Muscle of leg (tissue), 16 donors: Measurements from ENCODE around the gene IBTK. TPM values are rescaled to one million over a fixed set of nuclear protein-coding genes. Genes with fewer than 3 reads are reported as not detected.
"Not testable (repeated sequence)": the region's sequence is repeated elsewhere in the genome, so short reads cannot be mapped to it uniquely, and the experiment has no call there.

Source experiments
- DNase-seq: peaks from one replicate; pipeline ENCODE4 v3.0.0; 2013
- H3K27ac ChIP-seq: one replicate; pipeline ENCODE4 v1.5.1; 2013; ENCODE audit warnings: mild to moderate bottlenecking, low read length, control low read depth
- H3K27me3 ChIP-seq: one replicate; pipeline ENCODE4 v1.6.1; 2013; ENCODE audit warnings: low read length; ENCODE audit not compliant: control insufficient read depth, insufficient read depth
- H3K36me3 ChIP-seq: one replicate; pipeline ENCODE4 v1.6.1; 2013; ENCODE audit warnings: low read length; ENCODE audit not compliant: control insufficient read depth, insufficient read depth
- H3K4me1 ChIP-seq: one replicate; pipeline ENCODE4 v1.6.1; 2013; ENCODE audit warnings: low read length; ENCODE audit not compliant: control insufficient read depth, insufficient read depth
- H3K4me3 ChIP-seq: one replicate; pipeline ENCODE4 v1.5.1; 2013; ENCODE audit warnings: low read length, control low read depth
- H3K9me3 ChIP-seq: replicated peaks from 2 replicates; pipeline ENCODE4 v1.6.1; 2013; ENCODE audit warnings: low read depth, low read length; ENCODE audit not compliant: control insufficient read depth
- WGBS: methylation state at CpG from one replicate; pipeline ENCODE4 v1.1.5; 2013; ENCODE audit warnings: missing lambda C conversion rate; ENCODE audit not compliant: insufficient coverage; 5-methylcytosine and 5-hydroxymethylcytosine counted together
- long read RNA-seq, 11 donors: transcript quantifications; one replicate each; lab custom pipeline, GENCODE V29; 2026
- polyA plus RNA-seq, 8 donors: library from polyadenylated mRNA; unstranded; fragments of 120-200 nt; gene quantifications; one replicate each; pipeline versions ENCODE4 v1.2.1 to v1.2.3, GENCODE V29; 2013; ENCODE audit warnings: inconsistent platforms in 1 of 8, low replicate concordance in 1 of 8; ENCODE audit not compliant: insufficient read length in 8 of 8, insufficient read depth in 1 of 8
- total RNA-seq: library from RNA; stranded (reverse); fragments of 120-200 nt; gene quantifications from one replicate; pipeline ENCODE4 v1.2.4, GENCODE V29; 2013

IBTK gene, protein sequence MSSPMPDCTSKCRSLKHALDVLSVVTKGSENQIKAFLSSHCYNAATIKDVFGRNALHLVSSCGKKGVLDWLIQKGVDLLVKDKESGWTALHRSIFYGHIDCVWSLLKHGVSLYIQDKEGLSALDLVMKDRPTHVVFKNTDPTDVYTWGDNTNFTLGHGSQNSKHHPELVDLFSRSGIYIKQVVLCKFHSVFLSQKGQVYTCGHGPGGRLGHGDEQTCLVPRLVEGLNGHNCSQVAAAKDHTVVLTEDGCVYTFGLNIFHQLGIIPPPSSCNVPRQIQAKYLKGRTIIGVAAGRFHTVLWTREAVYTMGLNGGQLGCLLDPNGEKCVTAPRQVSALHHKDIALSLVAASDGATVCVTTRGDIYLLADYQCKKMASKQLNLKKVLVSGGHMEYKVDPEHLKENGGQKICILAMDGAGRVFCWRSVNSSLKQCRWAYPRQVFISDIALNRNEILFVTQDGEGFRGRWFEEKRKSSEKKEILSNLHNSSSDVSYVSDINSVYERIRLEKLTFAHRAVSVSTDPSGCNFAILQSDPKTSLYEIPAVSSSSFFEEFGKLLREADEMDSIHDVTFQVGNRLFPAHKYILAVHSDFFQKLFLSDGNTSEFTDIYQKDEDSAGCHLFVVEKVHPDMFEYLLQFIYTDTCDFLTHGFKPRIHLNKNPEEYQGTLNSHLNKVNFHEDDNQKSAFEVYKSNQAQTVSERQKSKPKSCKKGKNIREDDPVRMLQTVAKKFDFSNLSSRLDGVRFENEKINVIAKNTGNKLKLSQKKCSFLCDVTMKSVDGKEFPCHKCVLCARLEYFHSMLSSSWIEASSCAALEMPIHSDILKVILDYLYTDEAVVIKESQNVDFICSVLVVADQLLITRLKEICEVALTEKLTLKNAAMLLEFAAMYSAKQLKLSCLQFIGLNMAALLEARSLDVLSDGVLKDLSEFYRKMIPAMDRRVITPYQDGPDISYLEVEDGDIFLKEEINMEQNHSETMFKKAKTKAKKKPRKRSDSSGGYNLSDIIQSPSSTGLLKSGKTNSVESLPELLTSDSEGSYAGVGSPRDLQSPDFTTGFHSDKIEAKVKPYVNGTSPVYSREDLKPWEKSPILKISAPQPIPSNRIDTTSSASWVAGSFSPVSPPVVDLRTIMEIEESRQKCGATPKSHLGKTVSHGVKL (N-terminal part only)
- total RNA-seq (37.4 TPM), polyA plus RNA-seq (10 to 100 TPM; 22.7 to 37.5 (median 32.1) TPM)
- long read RNA-seq, donor 1 = 0 reads
- long read RNA-seq, donor 2 = 0 reads
- long read RNA-seq, donor 3, partial matches to known transcripts = 9 of 9 reads
- long read RNA-seq, donor 3, other reads (novel, unspliced or antisense) = 0 of 9 reads
- long read RNA-seq, donor 4 = 0 reads
- long read RNA-seq, donor 5, partial matches to known transcripts = 32 of 32 reads
- long read RNA-seq, donor 5, other reads (novel, unspliced or antisense) = 0 of 32 reads
- long read RNA-seq, donor 6, full-length matches to known transcripts = 3 of 3 reads
- long read RNA-seq, donor 6, partial matches to known transcripts = 0 of 3 reads
- long read RNA-seq, donor 6, other reads (novel, unspliced or antisense) = 0 of 3 reads
- long read RNA-seq, donor 7, full-length matches to known transcripts = 1 of 21 reads
- long read RNA-seq, donor 7, partial matches to known transcripts = 20 of 21 reads
- long read RNA-seq, donor 7, other reads (novel, unspliced or antisense) = 0 of 21 reads
- long read RNA-seq, donor 8, full-length matches to known transcripts = 2 of 2 reads
- long read RNA-seq, donor 8, partial matches to known transcripts = 0 of 2 reads
- long read RNA-seq, donor 8, other reads (novel, unspliced or antisense) = 0 of 2 reads
- long read RNA-seq, donor 9, partial matches to known transcripts = 6 of 6 reads
- long read RNA-seq, donor 9, other reads (novel, unspliced or antisense) = 0 of 6 reads
- long read RNA-seq, donor 10, full-length matches to known transcripts = 2 of 10 reads
- long read RNA-seq, donor 10, partial matches to known transcripts = 8 of 10 reads
- long read RNA-seq, donor 10, other reads (novel, unspliced or antisense) = 0 of 10 reads
- long read RNA-seq, donor 11, full-length matches to known transcripts = 3 of 3 reads
- long read RNA-seq, donor 11, partial matches to known transcripts = 0 of 3 reads
- long read RNA-seq, donor 11, other reads (novel, unspliced or antisense) = 0 of 3 reads

DNA sequence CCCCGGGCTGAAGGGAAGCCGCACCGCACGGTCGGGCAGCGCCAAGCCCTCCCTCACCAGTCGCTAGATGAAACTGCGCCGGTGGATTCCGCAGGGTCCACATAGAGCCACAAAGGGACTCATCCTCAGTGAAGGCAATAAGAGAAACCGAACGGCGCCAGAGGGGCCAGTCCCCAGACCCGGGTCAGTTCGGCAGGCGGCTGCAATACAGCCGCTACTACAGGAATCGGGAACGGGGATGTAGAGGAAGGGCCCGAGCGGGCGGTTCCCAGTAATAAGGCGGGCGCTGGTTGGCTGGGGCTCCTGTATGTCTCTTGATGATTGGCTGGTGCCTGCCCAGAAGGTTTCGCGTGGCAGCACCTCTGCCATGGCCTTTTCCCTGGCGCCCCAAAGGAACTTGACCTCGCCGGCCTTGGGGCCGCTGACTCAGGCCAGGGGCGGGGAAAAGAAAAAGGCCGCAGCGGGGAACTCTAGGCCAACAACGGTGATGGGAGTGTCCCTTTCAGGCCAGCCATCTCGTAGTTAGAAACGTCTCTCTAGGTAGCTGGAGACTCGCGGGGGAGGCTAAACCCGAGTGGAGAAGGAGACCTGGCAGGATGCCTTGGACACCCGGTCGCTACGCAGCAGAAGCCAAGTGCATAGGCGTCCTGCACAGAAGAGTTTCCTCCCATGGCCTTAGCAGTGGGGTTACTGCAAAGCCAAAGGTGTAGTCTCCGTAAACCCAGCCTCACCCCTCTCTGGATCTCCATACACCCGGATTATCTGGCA, at the start of gene IBTK:
IBTK (minus strand) TSS at position 240 of the 768 bp plus-strand sequence. CDS start 7,258 bp downstream, outside the sequence.
- WGBS = 2% methylated on average over 45 of the region's 45 CpGs
- H3K27ac ChIP-seq = peak within 1 kb of the TSS; percentile 99
- no peaks in the 10 kb centered on the region for H3K9me3 ChIP-seq
- DNase-seq = peak; percentile 97
- H3K36me3 ChIP-seq = peaks cover 2% of the 10 kb centered on the region
- H3K4me1 ChIP-seq = peaks cover 15% of the 10 kb centered on the region
- no peaks in the 10 kb centered on the region for H3K27me3 ChIP-seq
- peak within 1 kb of the TSS; percentile 93 for H3K4me3 ChIP-seq

DNA sequence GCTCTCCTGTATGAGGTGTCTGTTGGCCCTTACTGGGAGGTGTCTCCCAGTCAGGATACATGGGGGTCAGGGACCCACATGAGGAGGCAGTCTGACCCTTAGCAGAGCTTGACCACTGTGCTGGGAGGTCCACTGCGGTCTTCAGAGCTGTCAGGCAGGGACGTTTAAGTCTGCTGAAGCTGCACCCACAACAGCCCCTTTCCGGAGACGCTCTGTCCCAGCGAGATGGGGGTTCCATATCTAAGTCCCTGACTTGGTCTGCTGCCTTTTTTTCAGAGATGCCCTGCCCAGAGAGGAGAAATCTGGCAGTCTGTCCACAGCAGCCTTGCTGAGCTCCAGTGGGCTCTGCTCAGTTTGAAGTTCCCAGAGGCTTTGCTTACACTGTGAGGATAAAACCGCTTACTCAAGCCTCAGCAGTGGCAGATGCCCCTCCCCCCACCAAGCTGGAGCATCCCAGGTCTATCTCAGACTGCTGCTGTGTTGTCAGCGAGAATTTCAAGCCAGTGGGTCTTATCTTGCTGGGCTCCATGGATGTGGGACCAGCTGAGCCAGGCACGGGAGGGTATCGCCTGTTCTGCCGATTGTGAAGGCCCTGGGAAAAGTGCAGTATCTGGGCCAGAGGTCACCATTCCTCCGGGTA, 36.3 kb upstream of the IBTK start:
- no peak overlapping the region for H3K27ac ChIP-seq
- H3K9me3 ChIP-seq = no peaks in the 10 kb centered on the region
- no peaks in the 10 kb centered on the region for H3K36me3 ChIP-seq
- no peaks in the 10 kb centered on the region for H3K4me1 ChIP-seq
- DNase-seq = no peak
- H3K27me3 ChIP-seq = no peaks in the 10 kb centered on the region
- 69% methylated on average over 11 of the region's 11 CpGs for WGBS
- H3K4me3 ChIP-seq = no peak overlapping the region

- H3K27ac ChIP-seq, H3K36me3 ChIP-seq, H3K27me3 ChIP-seq, H3K9me3 ChIP-seq, H3K4me3 ChIP-seq, H3K4me1 ChIP-seq, DNase-seq: not testable (repeated sequence)
- WGBS = no CpG with 5 or more reads among the region's 2 CpGs
Observed at GRCh38 chr6:82281550-82281949, 34.0 kb upstream of the IBTK start.

GRCh38 chr6:82277686-82278085, 30.1 kb upstream of the IBTK start:
- no peaks in the 10 kb centered on the region for H3K36me3 ChIP-seq
- no peak for DNase-seq
- no peak overlapping the region for H3K27ac ChIP-seq
- H3K27me3 ChIP-seq = no peaks in the 10 kb centered on the region
- H3K4me1 ChIP-seq = no peaks in the 10 kb centered on the region
- H3K9me3 ChIP-seq = no peaks in the 10 kb centered on the region
- no peak overlapping the region for H3K4me3 ChIP-seq

GRCh38 chr6:82275686-82276085, 28.1 kb upstream of the IBTK start:
- H3K27ac ChIP-seq = no peak overlapping the region
- 60% methylated on average over 1 of the region's 5 CpGs for WGBS
- no peaks in the 10 kb centered on the region for H3K36me3 ChIP-seq
- no peaks in the 10 kb centered on the region for H3K27me3 ChIP-seq
- H3K4me3 ChIP-seq = no peak overlapping the region
- H3K9me3 ChIP-seq = no peaks in the 10 kb centered on the region
- no peaks in the 10 kb centered on the region for H3K4me1 ChIP-seq
- no peak for DNase-seq

DNA sequence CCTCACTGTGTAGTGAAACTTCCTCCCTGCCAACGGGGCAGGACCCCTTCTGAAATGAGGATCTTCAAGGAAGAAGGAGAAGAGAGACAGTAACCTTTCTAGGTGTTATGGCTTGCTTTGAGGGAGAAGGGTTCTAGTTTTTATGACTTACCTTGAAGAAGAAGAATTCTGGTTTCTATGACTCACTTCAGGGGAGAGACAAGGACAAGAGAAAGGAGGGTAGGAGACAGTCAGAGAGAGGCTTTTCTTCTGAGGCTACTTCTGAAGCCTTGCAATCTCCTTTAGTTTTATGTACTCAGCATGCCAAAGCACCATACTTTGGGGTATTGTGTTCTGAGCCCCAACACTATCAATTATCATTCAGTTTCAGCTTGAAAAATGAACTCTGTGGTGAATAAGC, 25.8 kb upstream of the IBTK start:
- no CpG with 5 or more reads among the region's 1 CpG for WGBS
- H3K4me3 ChIP-seq = no peak overlapping the region
- H3K36me3 ChIP-seq = no peaks in the 10 kb centered on the region
- no peaks in the 10 kb centered on the region for H3K4me1 ChIP-seq
- DNase-seq = no peak
- no peaks in the 10 kb centered on the region for H3K27me3 ChIP-seq
- no peak overlapping the region for H3K27ac ChIP-seq
- no peaks in the 10 kb centered on the region for H3K9me3 ChIP-seq

DNA sequence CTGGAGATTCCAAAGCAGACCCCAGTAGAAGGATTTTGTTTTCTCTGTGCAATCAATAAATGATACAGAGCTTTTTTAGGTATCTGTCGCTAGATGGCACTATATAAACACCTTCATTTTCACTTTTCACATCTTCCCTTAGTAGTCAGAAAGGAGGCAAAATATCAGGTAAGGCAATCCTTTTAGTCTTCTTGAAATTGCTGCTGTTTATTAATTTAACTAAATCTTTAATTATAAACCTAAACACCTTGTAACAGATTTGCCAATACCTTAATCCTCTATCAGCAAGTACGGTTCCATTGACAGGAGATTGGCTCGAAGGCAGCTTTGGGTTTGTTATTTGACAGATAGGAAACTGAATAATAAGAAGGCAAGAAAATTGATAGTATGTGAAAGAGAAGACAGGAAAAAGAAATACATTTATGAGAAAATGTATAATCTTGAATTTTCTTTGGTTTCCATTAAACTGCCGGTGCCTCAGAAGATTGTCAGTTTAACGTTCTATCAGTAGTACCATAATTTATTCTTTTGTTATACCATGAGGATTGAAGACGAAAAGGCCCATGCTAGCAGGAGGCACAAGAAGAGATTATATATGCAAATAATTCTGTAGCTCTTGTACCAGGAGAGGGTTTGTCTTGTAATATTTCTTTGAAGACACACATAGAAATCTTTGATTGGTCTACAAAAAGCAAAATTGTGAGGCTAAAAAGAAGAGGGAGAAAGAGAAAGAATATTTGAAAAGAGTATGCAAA, 23.5 kb upstream of the IBTK start:
- no peaks in the 10 kb centered on the region for H3K27me3 ChIP-seq
- H3K27ac ChIP-seq = no peak overlapping the region
- peak; percentile 43 for DNase-seq
- no peaks in the 10 kb centered on the region for H3K9me3 ChIP-seq
- no peak overlapping the region for H3K4me3 ChIP-seq
- WGBS = no CpG with 5 or more reads among the region's 6 CpGs
- H3K36me3 ChIP-seq = no peaks in the 10 kb centered on the region
- H3K4me1 ChIP-seq = no peaks in the 10 kb centered on the region
